H1 (cell line): ENCODE data around the gene UBQLN4.

Source experiments
- RNF2 ChIP-seq: fragments of 200-900, 300-1000 bp; sonication (generic); IDR thresholded peaks from 2 replicates; pipeline ENCODE4 v1.7.1; 2016; ENCODE audit warnings: borderline replicate concordance, low read depth, mild to moderate bottlenecking, antibody characterized with exemption, low read length; ENCODE audit not compliant: poor library complexity, severe bottlenecking; ENCODE audit errors: missing control alignments
- ZNF274 ChIP-seq: IDR thresholded peaks from 2 replicates; pipeline ENCODE4 v1.7.0; 2012; ENCODE audit warnings: low read length, borderline replicate concordance; ENCODE audit errors: extremely low read depth
- TF ChIP-seq, protein P1 (sequence below), 3 experiments: IDR thresholded peaks; 1 replicate in 2 of 3; 2 replicates in 1 of 3; pipeline versions ENCODE4 v1.5.1 to v1.6.1; 2011; ENCODE audit warnings: low read length in 3 of 3, mild to moderate bottlenecking in 3 of 3, inconsistent platforms in 2 of 3, low read depth in 1 of 3, moderate library complexity in 1 of 3; ENCODE audit not compliant: insufficient read depth in 1 of 3; ENCODE audit errors: control extremely low read depth in 1 of 3
- TF ChIP-seq, protein P2 (sequence below): IDR thresholded peaks from 2 replicates; pipeline ENCODE4 v1.6.1; 2012; ENCODE audit warnings: low read length, inconsistent platforms

DNA sequence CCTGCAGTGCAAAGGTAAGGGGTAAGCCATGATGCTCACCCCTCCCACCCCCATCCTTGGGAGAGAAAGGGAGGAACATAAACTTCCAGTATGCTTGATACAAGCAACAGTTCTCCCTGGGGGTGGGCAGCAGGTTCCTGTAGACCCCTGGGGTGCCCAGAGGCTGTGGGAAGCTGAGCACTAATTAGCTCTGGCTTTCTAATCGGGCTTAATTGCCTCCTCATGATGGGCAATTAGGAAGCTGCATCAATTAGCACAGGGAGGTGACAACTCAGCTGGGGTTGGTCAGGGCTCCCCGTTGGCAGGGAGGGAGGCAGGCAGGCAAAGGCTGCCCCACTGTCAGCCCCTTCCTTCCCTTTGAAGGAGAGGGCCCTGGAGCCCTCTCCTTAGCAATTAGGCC is 45.2 kb upstream of the UBQLN4 start:
- TF ChIP-seq, protein P1, sequence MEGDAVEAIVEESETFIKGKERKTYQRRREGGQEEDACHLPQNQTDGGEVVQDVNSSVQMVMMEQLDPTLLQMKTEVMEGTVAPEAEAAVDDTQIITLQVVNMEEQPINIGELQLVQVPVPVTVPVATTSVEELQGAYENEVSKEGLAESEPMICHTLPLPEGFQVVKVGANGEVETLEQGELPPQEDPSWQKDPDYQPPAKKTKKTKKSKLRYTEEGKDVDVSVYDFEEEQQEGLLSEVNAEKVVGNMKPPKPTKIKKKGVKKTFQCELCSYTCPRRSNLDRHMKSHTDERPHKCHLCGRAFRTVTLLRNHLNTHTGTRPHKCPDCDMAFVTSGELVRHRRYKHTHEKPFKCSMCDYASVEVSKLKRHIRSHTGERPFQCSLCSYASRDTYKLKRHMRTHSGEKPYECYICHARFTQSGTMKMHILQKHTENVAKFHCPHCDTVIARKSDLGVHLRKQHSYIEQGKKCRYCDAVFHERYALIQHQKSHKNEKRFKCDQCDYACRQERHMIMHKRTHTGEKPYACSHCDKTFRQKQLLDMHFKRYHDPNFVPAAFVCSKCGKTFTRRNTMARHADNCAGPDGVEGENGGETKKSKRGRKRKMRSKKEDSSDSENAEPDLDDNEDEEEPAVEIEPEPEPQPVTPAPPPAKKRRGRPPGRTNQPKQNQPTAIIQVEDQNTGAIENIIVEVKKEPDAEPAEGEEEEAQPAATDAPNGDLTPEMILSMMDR (IDR thresholded peaks at IDR 0.05; ENCODE audit: control extremely low read depth in 1 of 3, insufficient read depth in 1 of 3, low read depth in 1 of 3, low read length in 3 of 3): no peak
- TF ChIP-seq, protein P2, sequence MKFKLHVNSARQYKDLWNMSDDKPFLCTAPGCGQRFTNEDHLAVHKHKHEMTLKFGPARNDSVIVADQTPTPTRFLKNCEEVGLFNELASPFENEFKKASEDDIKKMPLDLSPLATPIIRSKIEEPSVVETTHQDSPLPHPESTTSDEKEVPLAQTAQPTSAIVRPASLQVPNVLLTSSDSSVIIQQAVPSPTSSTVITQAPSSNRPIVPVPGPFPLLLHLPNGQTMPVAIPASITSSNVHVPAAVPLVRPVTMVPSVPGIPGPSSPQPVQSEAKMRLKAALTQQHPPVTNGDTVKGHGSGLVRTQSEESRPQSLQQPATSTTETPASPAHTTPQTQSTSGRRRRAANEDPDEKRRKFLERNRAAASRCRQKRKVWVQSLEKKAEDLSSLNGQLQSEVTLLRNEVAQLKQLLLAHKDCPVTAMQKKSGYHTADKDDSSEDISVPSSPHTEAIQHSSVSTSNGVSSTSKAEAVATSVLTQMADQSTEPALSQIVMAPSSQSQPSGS: no peak
- TF ChIP-seq RNF2: no peak
- TF ChIP-seq ZNF274: no peak
